ENCODE measurements around the gene PITX2.
"Not testable (repeated sequence)": the region's sequence is repeated elsewhere in the genome, so short reads cannot be mapped to it uniquely, and the experiment has no call there.

The PITX2 gene

DNA sequence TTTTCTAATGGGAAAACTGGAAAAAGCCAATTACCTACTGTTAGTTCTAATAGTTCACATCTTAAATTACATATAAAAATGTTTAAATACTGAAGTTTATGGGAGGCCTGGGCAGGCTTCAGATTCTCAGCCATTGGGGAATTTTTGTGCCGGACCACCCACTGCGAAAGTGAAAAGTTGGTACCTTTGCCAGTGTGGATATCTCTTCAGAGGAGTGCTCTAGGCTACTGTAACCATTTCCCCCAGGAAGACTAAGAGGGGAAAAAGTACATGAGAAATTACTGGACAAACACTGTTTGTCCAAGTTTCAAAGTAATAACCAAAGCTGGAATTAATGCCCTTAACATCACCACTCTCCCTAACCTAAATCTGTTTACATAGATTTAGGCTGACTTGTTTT, 20.8 kb downstream of the PITX2 start:
- Mint-ChIP-seq H3K27ac (no peak overlapping the region), H3K27me3 (peaks cover 9 to 25% of the 10 kb centered on the region in 2 donors), H3K36me3 (ENCODE audit: insufficient read depth) (no peaks in the 10 kb centered on the region), H3K4me1 (ENCODE audit: low read depth in 2 of 2) (no peaks in the 10 kb centered on the region), H3K4me3 (no peak overlapping the region), H3K9me3 (peaks cover 0 to 4% of the 10 kb centered on the region in 2 donors)
- ATAC-seq (replicated peaks) (no peak), DNase-seq (no peak)

DNA sequence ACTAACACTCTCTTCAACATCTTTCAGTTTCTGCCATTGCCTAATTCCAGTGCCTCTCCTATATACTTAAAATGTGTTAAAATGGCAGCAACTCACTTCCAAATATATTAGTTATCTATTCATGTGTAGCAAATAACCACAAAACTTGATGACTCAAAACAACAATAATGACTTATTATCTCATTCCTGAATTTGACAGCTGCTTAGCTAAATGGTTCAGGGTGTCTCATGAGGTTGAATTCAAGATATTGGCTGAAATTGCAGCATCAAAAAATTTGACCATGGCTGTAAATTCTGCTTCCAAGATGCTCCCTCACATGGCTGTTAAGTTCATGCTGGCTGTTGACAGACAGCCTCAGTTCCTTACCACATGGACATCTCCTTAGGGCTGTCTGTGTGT, 25.3 kb downstream of the PITX2 start:
- ATAC-seq (replicated peaks) = no peak
- Mint-ChIP-seq H3K4me3 (no peak overlapping the region), H3K27me3 (peaks cover 9 to 18% of the 10 kb centered on the region in 2 donors), H3K9me3 (peaks cover 0 to 4% of the 10 kb centered on the region in 2 donors), H3K4me1 (ENCODE audit: low read depth in 2 of 2) (no peaks in the 10 kb centered on the region), H3K27ac (no peak overlapping the region), H3K36me3 (ENCODE audit: insufficient read depth) (no peaks in the 10 kb centered on the region)
- no peak for DNase-seq

DNA sequence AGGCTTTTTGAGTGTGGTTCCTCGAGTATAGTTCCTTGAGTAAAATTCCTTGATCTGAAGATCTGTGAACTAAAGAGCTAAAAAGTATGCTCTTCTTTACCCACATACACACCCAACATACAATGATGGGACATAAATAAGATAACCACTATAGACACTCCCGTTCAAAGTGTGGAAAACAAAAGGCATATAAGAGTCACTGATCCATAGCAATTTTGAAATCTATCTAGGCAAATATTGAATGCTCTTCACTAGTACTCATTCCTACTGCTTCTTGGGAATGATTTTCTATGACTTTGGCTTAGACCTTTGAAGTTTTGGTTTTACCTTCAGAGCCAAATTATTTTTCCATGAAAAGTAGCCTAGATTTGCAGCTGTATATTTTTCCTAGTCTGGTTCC, 26.4 kb downstream of the PITX2 start:
- no peak overlapping the region for H3K4me3 Mint-ChIP-seq
- H3K9me3 Mint-ChIP-seq = peaks cover 0 to 4% of the 10 kb centered on the region in 2 donors
- H3K27ac Mint-ChIP-seq = no peak overlapping the region
- H3K36me3 Mint-ChIP-seq (ENCODE audit: insufficient read depth) = no peaks in the 10 kb centered on the region
- no peak for ATAC-seq (replicated peaks)
- H3K27me3 Mint-ChIP-seq = peaks cover 9 to 18% of the 10 kb centered on the region in 2 donors
- no peaks in the 10 kb centered on the region for H3K4me1 Mint-ChIP-seq (ENCODE audit: low read depth in 2 of 2)
- DNase-seq = no peak

DNA sequence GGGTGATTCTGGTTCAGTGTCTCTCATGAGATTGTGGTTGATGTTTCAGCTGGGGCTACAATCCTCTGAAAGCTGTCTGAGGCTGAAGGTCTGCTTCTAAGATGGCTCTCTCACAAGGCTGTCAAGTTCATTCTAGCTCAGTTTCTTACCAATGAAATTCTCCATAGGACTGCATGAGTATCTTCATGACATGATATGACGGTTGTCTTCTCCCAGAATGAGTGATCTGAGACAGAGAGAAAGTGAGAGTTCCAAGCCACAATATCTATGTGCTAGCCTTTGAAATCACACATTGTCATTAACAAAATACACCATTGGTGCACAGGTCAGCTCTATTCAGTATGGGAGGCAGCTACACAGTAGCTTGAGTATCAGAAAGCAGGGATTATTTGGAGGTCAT, 27.3 kb downstream of the PITX2 start:
- peaks cover 9 to 11% of the 10 kb centered on the region in 2 donors for H3K27me3 Mint-ChIP-seq
- no peaks in the 10 kb centered on the region for H3K4me1 Mint-ChIP-seq (ENCODE audit: low read depth in 2 of 2)
- no peak overlapping the region for H3K4me3 Mint-ChIP-seq
- H3K27ac Mint-ChIP-seq = no peak overlapping the region
- ATAC-seq (replicated peaks) (no peak), DNase-seq (no peak)
- H3K36me3 Mint-ChIP-seq (ENCODE audit: insufficient read depth) = no peaks in the 10 kb centered on the region
- peaks cover 0 to 4% of the 10 kb centered on the region in 2 donors for H3K9me3 Mint-ChIP-seq

DNA sequence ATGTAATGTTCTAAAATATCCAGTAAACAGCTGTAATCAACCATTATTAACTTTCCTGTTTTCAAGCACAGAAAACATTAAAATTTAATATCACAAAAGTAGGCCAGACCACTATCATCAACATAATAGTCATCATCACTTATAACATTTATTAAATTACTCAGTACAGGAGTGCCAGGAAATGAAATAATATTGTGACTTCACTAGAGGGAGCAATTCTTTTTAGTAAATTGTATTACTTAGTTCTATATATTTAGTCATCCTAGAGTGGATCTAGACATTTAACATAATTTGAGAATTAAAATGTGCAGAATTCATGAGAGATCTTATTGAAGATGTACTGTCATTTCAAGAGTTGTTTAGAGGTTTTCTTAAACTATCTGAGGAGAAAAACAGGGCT, 33.6 kb downstream of the PITX2 start:
- Mint-ChIP-seq H3K36me3 (ENCODE audit: insufficient read depth) (no peaks in the 10 kb centered on the region), H3K4me1 (ENCODE audit: low read depth in 2 of 2) (no peaks in the 10 kb centered on the region), H3K27me3 (no peaks in the 10 kb centered on the region), H3K9me3 (no peaks in the 10 kb centered on the region), H3K27ac (no peak overlapping the region), H3K4me3 (no peak overlapping the region)
- ATAC-seq (replicated peaks) = no peak
- no peak for DNase-seq

DNA sequence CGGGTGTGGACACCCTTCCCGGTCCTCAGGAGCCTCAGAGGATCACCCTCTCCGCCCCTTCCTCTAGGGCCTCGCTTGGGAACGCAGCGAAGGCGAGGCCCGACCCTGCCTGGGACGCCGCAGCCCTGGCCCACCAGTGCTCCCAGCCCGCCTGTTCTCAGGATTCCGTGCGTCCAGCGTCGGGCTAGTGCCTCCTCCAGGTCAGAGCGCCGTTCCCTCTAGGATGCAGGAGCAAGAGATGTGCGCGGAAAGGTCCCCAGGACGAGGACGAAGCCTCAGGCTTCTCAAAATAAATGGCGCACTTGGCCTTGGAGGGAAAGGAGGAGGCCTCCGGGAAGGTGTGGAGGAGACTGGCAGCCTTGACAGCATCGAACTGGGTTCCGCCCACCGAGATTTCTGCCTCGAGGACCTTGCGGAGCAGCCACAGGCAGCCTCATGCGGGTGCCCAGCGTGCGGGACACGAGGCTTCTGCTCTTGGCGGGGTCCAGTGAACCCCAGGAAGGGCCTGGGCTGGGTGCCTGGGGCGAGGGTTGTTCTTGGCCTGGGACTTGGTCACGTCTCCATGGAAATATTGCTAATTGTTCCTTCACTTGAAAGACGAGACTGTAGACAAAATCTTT, 35.1 kb downstream of the PITX2 start:
- no peak for DNase-seq
- Mint-ChIP-seq H3K36me3 (ENCODE audit: insufficient read depth) (no peaks in the 10 kb centered on the region), H3K27me3 (peaks cover 0 to 14% of the 10 kb centered on the region in 2 donors), H3K27ac (no peak overlapping the region), H3K4me3 (no peak overlapping the region), H3K4me1 (ENCODE audit: low read depth in 2 of 2) (no peaks in the 10 kb centered on the region), H3K9me3 (no peaks in the 10 kb centered on the region)
- no peak for ATAC-seq (replicated peaks)

DNA sequence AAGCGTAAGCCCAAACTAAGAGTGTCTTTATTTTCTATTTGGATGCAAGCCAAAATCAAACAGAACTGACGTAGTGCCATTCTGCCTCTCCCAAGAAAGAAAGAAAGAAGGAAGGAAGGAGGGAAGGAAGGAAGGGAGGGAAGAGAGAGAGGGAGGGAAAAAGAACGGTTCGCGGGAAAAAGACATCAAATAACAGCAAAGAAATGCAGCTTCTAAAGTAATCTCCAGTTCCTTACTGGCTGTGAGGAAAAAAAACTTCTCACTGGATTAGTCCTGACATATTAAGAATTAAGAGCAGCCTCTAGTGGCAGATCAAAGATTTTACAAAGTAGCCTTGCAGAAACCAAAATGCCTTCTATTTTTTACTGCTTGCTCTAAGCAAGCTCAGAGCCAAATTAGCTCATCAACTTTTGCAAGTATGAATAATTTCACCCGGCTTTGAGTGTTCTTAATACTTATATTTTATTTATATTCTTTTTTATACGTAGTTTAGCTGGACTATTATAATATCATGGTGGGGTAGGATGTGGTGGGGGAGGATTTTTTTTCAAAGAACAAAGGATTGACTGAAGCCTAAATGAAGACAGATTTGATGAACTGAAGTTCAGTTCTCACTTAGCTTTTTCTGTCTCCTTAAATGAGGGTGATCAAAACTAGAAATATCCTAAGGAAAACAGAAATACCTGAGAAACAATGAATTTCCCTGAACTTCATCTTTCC, 36.6 kb downstream of the PITX2 start:
- DNase-seq (no peak), ATAC-seq (replicated peaks) (no peak)
- H3K4me3 Mint-ChIP-seq = no peak overlapping the region
- H3K4me1 Mint-ChIP-seq (ENCODE audit: low read depth in 2 of 2) = no peaks in the 10 kb centered on the region
- no peaks in the 10 kb centered on the region for H3K36me3 Mint-ChIP-seq (ENCODE audit: insufficient read depth)
- peaks cover 0 to 16% of the 10 kb centered on the region in 2 donors for H3K27me3 Mint-ChIP-seq
- no peaks in the 10 kb centered on the region for H3K9me3 Mint-ChIP-seq
- H3K27ac Mint-ChIP-seq = no peak overlapping the region

DNA sequence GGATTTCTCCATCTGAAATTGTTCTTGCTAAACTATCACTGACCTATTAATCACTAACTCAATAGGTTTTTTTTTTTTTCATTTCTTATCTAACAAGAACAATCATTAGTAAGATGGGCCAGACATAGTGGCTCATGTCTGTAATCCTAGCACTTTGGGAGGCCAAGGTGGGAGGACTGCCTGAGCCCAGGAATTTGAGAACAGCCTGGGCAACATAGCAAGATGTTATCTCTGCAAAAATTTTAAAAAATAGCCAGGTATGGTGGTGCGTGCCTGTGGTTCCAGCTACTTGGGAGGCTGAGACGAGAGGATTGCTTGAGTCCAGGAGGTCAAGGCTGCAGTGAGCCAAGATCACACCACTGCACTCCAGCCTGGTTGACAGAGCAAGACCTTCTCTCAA, 46.2 kb downstream of the PITX2 start:
- H3K9me3 Mint-ChIP-seq; H3K36me3 Mint-ChIP-seq (ENCODE audit: insufficient read depth); H3K4me1 Mint-ChIP-seq (ENCODE audit: low read depth in 2 of 2); ATAC-seq (replicated peaks); H3K27ac Mint-ChIP-seq; H3K4me3 Mint-ChIP-seq; DNase-seq; H3K27me3 Mint-ChIP-seq: not testable (repeated sequence)
